GM19452 (cell line): ENCODE measurements around the gene ANP32B.

Experiments
- ATAC-seq: cut with Tn5 transposase; IDR thresholded peaks from one replicate; pipeline ENCODE4 v1.9.1; 2021; ENCODE audit not compliant: unreplicated experiment

The ANP32B gene

GRCh38 chr9:98057138-98057799 lies 74.1 kb downstream of the ANP32B start:
- ATAC-seq: no peak

GRCh38 chr9:98062161-98062560 lies 79.0 kb downstream of the ANP32B start:
- no peak for ATAC-seq

GRCh38 chr9:98064623-98065392 lies 81.7 kb downstream of the ANP32B start:
- no peak for ATAC-seq
